KMS-11 (cell line): Measurements from ENCODE around the gene ABCB9.
A peak's percentile ranks its signal among the peaks of the same experiment; 100 is the strongest.

ENCODE experiments used
- H2AFZ ChIP-seq: fragments of 200-600 bp; sonication (generic); 2 replicates; pipeline ENCODE4 v1.6.1; 2016; ENCODE audit warnings: antibody characterized with exemption, mixed run types, low read depth
- H3K27ac ChIP-seq: fragments of 200-600 bp; sonication (generic); 2 replicates; pipeline ENCODE4 v1.6.1; 2016; ENCODE audit warnings: mild to moderate bottlenecking, mixed run types
- H3K27me3 ChIP-seq: fragments of 200-600 bp; sonication (generic); 2 replicates; pipeline ENCODE4 v1.6.1; 2017; ENCODE audit warnings: mild to moderate bottlenecking, low read depth, mixed run types, moderate library complexity; ENCODE audit not compliant: insufficient read depth
- H3K36me3 ChIP-seq: fragments of 200-600 bp; sonication (generic); 2 replicates; pipeline ENCODE4 v1.6.1; 2017; ENCODE audit warnings: mild to moderate bottlenecking, mixed run types; ENCODE audit not compliant: insufficient read depth
- H3K4me1 ChIP-seq: fragments of 200-600 bp; sonication (generic); 2 replicates; pipeline ENCODE4 v1.6.1; 2016; ENCODE audit warnings: mild to moderate bottlenecking, low read depth, mixed run types; ENCODE audit not compliant: poor library complexity, severe bottlenecking
- H3K4me2 ChIP-seq: fragments of 200-600 bp; sonication (generic); 2 replicates; pipeline ENCODE4 v1.7.0; 2016; ENCODE audit warnings: mild to moderate bottlenecking, mixed run types
- H3K4me3 ChIP-seq: fragments of 200-600 bp; sonication (generic); IDR thresholded peaks from 2 replicates; pipeline ENCODE4 v1.6.1; 2017; ENCODE audit warnings: low read depth, low read length, mixed read lengths; ENCODE audit not compliant: insufficient read depth
- H3K79me2 ChIP-seq: fragments of 200-600 bp; sonication (generic); 2 replicates; pipeline ENCODE4 v1.6.1; 2016; ENCODE audit warnings: low read depth, mixed run types; ENCODE audit not compliant: insufficient read depth
- H3K9ac ChIP-seq: fragments of 200-600 bp; sonication (generic); 2 replicates; pipeline ENCODE4 v1.6.1; 2016; ENCODE audit warnings: mild to moderate bottlenecking, mixed run types
- H4K20me1 ChIP-seq: fragments of 200-600 bp; sonication (generic); 2 replicates; pipeline ENCODE4 v1.6.1; 2016; ENCODE audit warnings: mild to moderate bottlenecking, mixed run types; ENCODE audit not compliant: insufficient read depth
- CTCF ChIP-seq: fragments of 200-600 bp; sonication (generic); conservative IDR thresholded peaks from 2 replicates; pipeline ENCODE4 v1.6.1; 2017; ENCODE audit warnings: low read depth, mild to moderate bottlenecking, antibody characterized with exemption, low read length, moderate library complexity, mixed read lengths

The ABCB9 gene

GRCh38 chr12:122896662-122897061 is 69.6 kb downstream of the ABCB9 start:
- Histone ChIP-seq H3K4me2 (no peak overlapping the region), H3K9ac (no peak overlapping the region), H3K27me3 (no peaks in the 10 kb centered on the region), H3K4me3 (no peak overlapping the region), H2AFZ (no peak overlapping the region), H3K36me3 (no peaks in the 10 kb centered on the region), H3K79me2 (peaks cover 48% of the 10 kb centered on the region), H3K27ac (no peak overlapping the region; the same call in 1 of the 2 replicates), H4K20me1 (no peaks in the 10 kb centered on the region), H3K4me1 (peaks cover 78% of the 10 kb centered on the region)
- TF ChIP-seq CTCF: no peak

- Histone ChIP-seq H3K4me3 (no peak within 1 kb of the TSS), H4K20me1 (no peaks in the 10 kb centered on the region), H3K36me3 (no peaks in the 10 kb centered on the region), H2AFZ (no peak within 1 kb of the TSS), H3K9ac (peak within 1 kb of the TSS; percentile 94), H3K27ac (peak within 1 kb of the TSS; percentile 89), H3K79me2 (peaks cover 55% of the 10 kb centered on the region), H3K4me2 (peak within 1 kb of the TSS; percentile 60), H3K4me1 (peaks cover 78% of the 10 kb centered on the region), H3K27me3 (no peaks in the 10 kb centered on the region)
- no peak for TF ChIP-seq CTCF
Measured at GRCh38 chr12:122895704-122896636, 70.3 kb downstream of the ABCB9 start, which contains the start of gene VPS37B. Gene VPS37B (minus strand): TSS chr12:122896124. CDS start chr12:122896062, 62 bp downstream.

- peak overlapping the region; percentile 89 for H3K27ac ChIP-seq
- peak overlapping the region; percentile 60; the same call in 1 of the 2 replicates for H3K4me2 ChIP-seq
Measured at GRCh38 chr12:122895320-122895703, 71.0 kb downstream of the ABCB9 start.

More at GRCh38 chr12:122895320-122895703, 71.0 kb downstream of the ABCB9 start:
- no peak for TF ChIP-seq CTCF
- no peak overlapping the region for H2AFZ ChIP-seq
- peak overlapping the region; percentile 94 for H3K9ac ChIP-seq
- peaks cover 78% of the 10 kb centered on the region for H3K4me1 ChIP-seq
- peaks cover 61% of the 10 kb centered on the region for H3K79me2 ChIP-seq
- no peaks in the 10 kb centered on the region for H3K36me3 ChIP-seq
- no peaks in the 10 kb centered on the region for H4K20me1 ChIP-seq
- H3K4me3 ChIP-seq: no peak overlapping the region
- H3K27me3 ChIP-seq: no peaks in the 10 kb centered on the region
